ENCODE results near the gene ASB2.

ASB2 gene

GRCh38 chr14:94000267-94000666 lies 23.9 kb upstream of the ASB2 start:
- DNase-seq: no peak

DNA sequence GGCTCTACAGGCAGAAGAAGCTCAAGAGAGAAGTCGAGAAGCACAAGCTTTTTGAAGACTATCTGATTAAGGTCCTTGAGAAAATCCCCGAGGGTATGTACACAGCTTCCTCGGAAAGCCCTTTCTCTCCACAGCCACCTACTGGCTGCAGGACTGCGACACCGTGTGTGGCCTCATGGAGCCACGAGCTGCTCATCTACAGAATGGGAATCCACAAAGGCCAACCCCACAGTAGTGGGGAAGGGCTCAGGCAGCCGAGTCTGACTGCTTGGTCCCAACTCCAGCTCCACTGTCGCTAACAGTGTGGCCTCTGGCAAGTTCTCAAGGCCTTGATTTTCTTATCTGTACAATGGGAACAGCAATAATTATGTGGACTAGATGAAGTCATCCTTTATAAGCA lies 23.2 kb upstream of the ASB2 start:
- DNase-seq: no peak

DNA sequence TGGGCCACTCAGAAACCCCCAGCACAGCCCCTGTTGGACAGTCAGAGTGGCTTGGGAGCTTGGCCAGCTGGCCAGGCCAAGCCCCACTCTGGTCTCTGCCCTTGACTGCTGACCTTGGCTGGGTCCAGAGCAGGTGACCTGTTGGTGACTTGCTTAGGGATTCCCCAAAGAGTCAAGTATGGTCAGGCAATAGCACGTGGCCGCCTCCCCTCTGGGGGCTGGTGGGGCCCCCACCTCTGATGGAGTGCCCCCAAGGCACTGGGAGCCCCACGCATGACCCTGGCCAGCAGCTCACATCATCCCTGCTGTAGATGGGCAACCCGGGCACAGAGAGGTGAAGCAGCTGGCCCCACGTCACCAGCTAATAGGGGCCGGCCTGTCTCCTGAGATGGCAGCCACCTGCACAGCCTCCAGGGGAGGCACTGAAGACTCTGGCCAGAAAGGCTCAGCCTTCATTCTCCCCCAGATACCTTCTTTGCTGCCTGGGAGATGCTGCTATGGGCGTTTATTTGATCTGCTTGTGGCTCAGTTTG lies 22.6 kb upstream of the ASB2 start:
- no peak for DNase-seq

DNA sequence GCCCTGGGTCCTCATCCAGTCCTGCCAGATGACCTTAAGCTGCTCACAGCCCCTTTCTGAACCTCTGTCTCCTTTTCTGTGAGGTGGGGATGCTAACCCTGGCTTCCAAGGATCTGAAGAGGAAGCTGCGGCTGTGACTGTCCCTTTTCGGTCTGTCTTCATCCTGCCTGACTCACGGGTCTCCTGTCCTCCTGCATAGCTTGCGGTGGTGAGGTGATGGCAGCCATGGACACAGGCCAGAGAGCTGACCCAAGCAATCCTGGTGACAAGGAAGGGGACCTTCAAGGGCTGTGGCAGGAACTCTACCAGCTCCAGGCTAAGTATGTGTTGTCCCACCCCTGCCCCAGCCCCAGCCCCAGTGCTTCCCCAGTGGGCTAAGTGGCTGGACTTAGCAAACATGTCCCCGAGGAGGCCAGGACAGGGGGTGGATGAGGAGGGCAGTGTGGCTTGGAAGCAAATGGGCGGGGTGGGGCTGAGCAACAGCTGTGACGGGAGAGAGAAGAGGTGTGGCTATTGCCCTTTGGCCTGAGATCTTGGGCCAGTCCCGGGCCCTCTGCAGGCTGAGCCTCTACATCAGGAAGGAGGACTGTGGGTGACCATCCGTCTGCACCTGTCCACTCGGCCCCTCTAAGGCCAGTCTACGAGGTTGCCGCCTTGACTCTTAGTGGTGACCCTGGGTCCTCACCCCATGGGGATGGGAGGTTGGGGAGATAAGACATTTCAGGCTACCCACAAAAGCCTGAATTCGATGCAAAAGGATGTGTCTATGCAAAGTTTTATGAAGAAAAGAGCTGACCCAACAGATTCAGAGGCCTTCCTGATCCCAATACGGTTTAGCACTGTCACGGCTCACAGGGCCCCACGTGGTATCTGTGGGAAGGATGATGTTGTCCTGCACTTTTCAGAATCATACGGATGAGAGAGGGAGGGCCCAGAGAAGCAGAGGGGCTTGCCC lies 21.8 kb upstream of the ASB2 start:
- DNase-seq: no peak

- DNase-seq: no peak
Measured at GRCh38 chr14:93997082-93997481, 20.7 kb upstream of the ASB2 start, which contains the start of gene CCDC197. TSS of gene CCDC197 (plus strand) at chr14:93997301. CDS start at chr14:93998132, 831 bp downstream.

DNA sequence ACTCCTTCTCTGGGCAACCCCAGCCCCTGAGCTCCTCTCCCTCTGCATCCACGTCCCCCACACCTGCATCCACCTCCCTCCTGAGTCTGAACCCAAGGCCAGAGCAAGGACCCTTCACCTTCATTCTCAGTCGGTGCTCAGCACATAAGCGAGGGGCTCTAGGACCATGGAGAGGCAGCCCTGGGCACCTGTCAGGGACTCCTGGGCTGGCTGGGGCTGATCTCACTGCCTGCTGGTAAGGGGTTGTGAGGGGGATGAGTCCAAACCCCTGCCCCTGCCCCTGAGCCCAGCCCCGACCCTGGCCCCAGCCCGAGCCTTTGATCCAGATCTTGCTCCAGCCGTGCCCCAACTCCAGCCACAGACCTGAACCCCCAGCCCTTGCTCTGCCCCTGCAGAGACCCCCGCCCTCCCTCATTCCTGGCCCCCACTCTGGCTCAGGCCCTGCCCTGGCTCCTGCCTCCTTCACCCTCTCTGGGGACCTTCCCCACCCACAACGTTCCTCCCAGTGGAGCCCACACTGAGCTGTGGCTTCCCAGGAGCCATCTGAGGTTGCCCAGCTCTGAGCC lies 19.8 kb upstream of the ASB2 start:
- no peak for DNase-seq

- DNase-seq: no peak
Measured at GRCh38 chr14:93994919-93995682, 18.7 kb upstream of the ASB2 start.

DNA sequence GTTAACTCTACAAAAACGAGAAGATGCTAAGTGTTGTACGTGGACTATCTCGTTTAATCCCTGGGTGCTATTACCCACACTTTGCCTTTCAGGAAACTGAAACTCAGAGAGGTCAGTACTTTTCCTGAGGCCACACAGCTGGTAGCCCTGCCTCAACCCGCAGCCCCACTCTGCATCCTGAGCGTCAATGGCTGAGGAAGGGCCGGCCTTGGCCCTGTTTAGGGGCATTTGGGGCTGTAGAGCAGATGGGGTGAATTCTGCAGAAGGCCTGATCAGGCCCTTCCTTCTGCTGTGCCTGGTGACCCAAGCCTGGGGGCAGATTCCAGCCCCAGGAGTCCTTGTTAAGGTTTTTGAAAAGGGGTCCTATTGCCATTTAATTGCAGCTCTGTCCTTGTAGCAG lies 17.0 kb upstream of the ASB2 start:
- no peak for DNase-seq

- DNase-seq: no peak
Measured at GRCh38 chr14:93991649-93992048, 15.3 kb upstream of the ASB2 start.

DNA sequence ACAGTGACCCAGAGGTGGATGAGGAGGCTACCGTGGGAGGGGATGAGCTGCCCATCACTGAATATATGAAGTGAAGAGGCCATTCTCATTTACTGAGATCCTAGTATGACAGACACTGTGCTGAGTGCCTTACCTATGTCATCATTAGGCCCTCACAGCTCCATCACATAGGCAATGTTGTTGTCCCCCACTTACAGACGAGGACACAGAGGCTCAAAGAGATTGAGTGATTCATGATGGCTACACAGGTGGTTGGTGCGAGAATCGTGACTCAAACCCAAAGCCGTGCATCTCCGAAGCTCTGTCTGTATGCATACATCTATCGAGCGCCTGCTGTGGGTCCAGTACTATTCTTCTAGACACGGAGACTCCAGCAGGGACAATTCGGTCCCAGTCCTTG lies 14.8 kb upstream of the ASB2 start:
- no peak for DNase-seq

DNA sequence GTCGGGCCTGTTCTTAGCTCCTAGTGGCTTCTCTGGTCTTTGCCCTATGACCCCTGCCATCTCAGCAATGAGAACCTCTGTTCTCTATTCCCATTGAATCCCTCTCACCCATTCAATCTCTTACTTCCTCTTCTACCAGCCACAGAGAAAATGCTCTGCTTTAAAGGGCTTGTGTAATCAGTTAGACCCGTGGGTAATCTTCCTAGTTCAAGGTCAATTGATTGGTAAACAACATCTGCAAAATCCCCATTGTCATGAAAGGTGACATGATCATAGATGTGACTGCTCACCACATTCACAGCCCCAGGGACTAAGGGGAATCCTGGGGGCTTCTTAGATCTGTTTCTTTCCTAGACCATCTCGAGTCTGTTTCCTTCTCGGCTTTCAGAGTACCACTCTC lies 13.6 kb upstream of the ASB2 start:
- no peak for DNase-seq

DNA sequence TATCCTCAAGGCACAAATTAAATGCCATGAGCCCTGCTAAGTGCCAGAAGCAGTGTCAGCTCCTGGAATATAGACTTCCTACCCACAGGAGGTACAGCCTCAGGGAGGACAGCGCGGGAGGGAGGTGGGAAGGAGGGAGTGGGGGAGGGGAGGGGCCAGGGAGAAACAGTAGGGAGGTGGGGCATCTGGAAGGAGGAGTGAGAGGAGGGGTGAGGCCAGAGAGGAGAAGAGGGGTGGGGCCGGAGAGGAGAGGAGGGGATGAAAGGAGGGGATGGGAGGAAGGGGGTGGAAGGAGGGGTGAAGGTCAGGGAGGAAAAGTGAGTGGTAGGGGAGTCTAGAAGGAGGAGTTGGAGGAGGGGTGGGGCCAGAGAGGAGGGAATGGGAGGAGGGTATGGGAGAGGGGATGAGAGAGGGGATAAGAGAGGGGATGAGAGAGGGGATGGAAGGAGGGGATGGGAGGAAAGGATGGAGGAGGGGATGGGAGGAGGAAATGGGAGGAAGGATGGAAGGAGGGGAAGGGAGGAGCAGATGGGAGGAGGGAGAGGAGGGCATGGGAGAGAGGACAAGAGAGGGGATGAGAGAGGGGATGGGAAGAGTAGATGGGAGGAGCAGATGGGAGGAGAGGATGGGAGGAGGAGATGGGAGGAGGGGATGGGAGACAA lies 11.6 kb upstream of the ASB2 start:
- no peak for DNase-seq

DNA sequence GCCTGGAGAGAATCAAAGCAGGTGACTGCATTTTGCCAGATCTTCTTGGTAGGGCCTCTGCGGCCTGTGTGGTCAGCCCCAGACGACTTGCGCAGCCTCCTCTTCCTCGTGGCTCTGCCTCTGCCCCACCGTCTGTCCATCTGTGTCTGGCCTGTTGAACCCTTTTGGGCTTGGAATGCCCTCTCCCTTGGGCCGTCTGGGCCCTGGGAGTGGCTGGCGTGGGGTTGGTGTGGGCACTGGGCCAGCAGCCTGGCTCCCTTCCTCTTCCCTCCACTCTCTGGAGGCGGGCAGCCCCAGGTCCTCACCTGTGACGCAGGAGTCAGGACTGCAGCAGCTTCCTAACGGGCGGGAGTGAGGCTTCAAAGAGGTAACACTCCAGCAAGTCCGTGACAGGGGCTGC lies 11.0 kb upstream of the ASB2 start:
- no peak for DNase-seq

- DNase-seq: no peak
Measured at GRCh38 chr14:93986955-93987354, 10.6 kb upstream of the ASB2 start.

GRCh38 chr14:93984987-93985410 lies 8.6 kb upstream of the ASB2 start:
- DNase-seq: no peak

GRCh38 chr14:93984070-93984469 lies 7.7 kb upstream of the ASB2 start:
- no peak for DNase-seq

GRCh38 chr14:93982230-93983007 lies 6.0 kb upstream of the ASB2 start:
- no peak for DNase-seq

GRCh38 chr14:93981316-93982229 lies 5.2 kb upstream of the ASB2 start:
- DNase-seq: no peak

- no peak for DNase-seq
Measured at GRCh38 chr14:93980456-93981201, 4.3 kb upstream of the ASB2 start.

DNA sequence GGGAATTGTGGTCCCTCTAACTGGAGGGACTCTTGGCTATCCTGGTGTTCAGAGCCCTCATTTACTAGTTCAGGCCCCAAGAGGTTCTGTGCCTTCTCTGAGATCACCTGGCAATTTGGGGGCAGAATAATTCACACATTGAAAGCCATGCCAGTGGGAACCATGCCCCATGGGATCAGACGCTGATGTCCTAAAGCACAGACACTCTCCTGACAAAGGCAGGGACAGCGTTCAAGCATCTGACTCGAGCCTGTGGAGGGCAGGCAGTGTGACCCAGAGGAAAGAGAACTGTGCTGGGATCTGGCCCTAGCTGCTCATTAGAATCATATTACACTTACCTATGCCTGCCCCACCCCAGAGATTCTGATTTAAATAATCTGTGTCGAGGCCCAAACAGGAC lies 2.4 kb upstream of the ASB2 start:
- DNase-seq: no peak

Data from DMS 273 treated with DMSO at 0.1 percent for 48 hours (cell line).